K562 (cell line): ENCODE results near the gene UNC79. TPM values are rescaled to one million over a fixed set of nuclear protein-coding genes. Genes with fewer than 3 reads are reported as not detected.

Source experiments
- ATAC-seq: fragments of 200-7000 bp; cut with Tn5 transposase; 3 replicates; pipeline ENCODE4 v1.9.1; 2020; ENCODE audit warnings: moderate library complexity
- BruUV-seq: library from RNA; stranded (reverse); fragments of 400-500 nt; replicated peaks from 2 replicates; lab custom pipeline; 2021; lab: Mats Ljungman, UMichigan
- CTCF ChIA-PET: fragments of 300-600 bp; formaldehyde crosslinking; extraction: SDS; loops from one replicate; lab custom pipeline; 2021; ENCODE audit warnings: low intra/inter-chr PET ratio; lab: Yijun Ruan, JAX
- POLR2A ChIA-PET: fragments of 300-600, 350-650 bp; sonication (Branson Sonifier 250); formaldehyde crosslinking; extraction: SDS; loops from one replicate; lab custom pipeline; 2021; ENCODE audit warnings: antibody characterized with exemption, inconsistent platforms; lab: Yijun Ruan, JAX
- DNase-seq, 4 experiments: peaks; one replicate each; pipeline versions ENCODE4 v3.0.0 to v3.0.0-alpha.2; 2011 to 2018; ENCODE audit warnings: low spot score in 3 of 4, mixed read lengths in 3 of 4; ENCODE audit errors: extremely low read depth in 1 of 4
- FAIRE-seq: peaks from 2 replicates; lab custom pipeline; 2011; peaks lifted over from hg19 to GRCh38; lab: Jason Lieb, UNC
- H2AFZ ChIP-seq: 2 replicates; pipeline ENCODE4 v1.6.0; 2011; ENCODE audit warnings: low read depth, low read length, control low read depth, inconsistent platforms
- H3K27ac ChIP-seq: fragments of 200-600 bp; 3 replicates; pipeline ENCODE4 v1.8.0; 2011; ENCODE audit warnings: low read depth, mild to moderate bottlenecking, control low read depth, inconsistent platforms, low read length, moderate library complexity, mixed read lengths; ENCODE audit errors: extremely low read depth
- H3K27me3 ChIP-seq, 2 experiments: fragments of 300-600 bp in 1 of 2; 2 replicates in 1 of 2; 3 replicates in 1 of 2; pipeline versions ENCODE4 v1.6.0 to v1.8.0; 2011; ENCODE audit warnings: inconsistent platforms in 2 of 2, low read length in 2 of 2, mild to moderate bottlenecking in 1 of 2, mixed read lengths in 1 of 2, moderate library complexity in 1 of 2; ENCODE audit not compliant: control insufficient read depth in 2 of 2, insufficient read depth in 2 of 2
- H3K36me3 ChIP-seq: fragments of 300-600 bp; 3 replicates; pipeline ENCODE4 v1.8.0; 2011; ENCODE audit warnings: mild to moderate bottlenecking, low read length, inconsistent platforms; ENCODE audit not compliant: control insufficient read depth, insufficient read depth
- H3K4me1 ChIP-seq, 2 experiments: fragments of 200-600 bp in 1 of 2; replicated peaks in 1 of 2; 2 replicates in 1 of 2; 3 replicates in 1 of 2; pipeline versions ENCODE4 v1.5.1 to v1.8.0; 2011; ENCODE audit warnings: inconsistent platforms in 2 of 2, low read length in 2 of 2, mild to moderate bottlenecking in 1 of 2, mixed read lengths in 1 of 2, moderate library complexity in 1 of 2; ENCODE audit not compliant: control insufficient read depth in 2 of 2, insufficient read depth in 2 of 2
- H3K4me2 ChIP-seq: 2 replicates; pipeline ENCODE4 v1.6.1; 2011; ENCODE audit warnings: low read length, control low read depth, inconsistent platforms, mixed read lengths; ENCODE audit not compliant: insufficient read depth
- H3K4me3 ChIP-seq: fragments of 200-600 bp; sonication (generic), shearing (Covaris generic); 2 replicates; pipeline ENCODE4 v1.5.1; 2016; ENCODE audit warnings: control low read depth, inconsistent platforms
- H3K79me2 ChIP-seq: fragments of 200-600 bp; 3 replicates; pipeline ENCODE4 v1.8.0; 2011; ENCODE audit warnings: low read length, inconsistent platforms; ENCODE audit not compliant: control insufficient read depth, insufficient read depth
- H3K9ac ChIP-seq, 2 experiments: 2 replicates each; pipeline versions ENCODE4 v1.6.0 to v1.6.1; 2011; ENCODE audit warnings: low read depth in 2 of 2, low read length in 2 of 2, control low read depth in 1 of 2, inconsistent platforms in 1 of 2, mild to moderate bottlenecking in 1 of 2, mixed read lengths in 1 of 2; ENCODE audit not compliant: insufficient read depth in 1 of 2
- H3K9me1 ChIP-seq: one replicate; pipeline ENCODE4 v1.6.0; 2011; ENCODE audit warnings: inconsistent platforms, mild to moderate bottlenecking, low read length, moderate library complexity; ENCODE audit not compliant: control insufficient read depth, insufficient read depth
- H3K9me3 ChIP-seq: replicated peaks from 2 replicates; pipeline ENCODE4 v1.5.1; 2011; ENCODE audit warnings: low read depth, low read length, inconsistent platforms; ENCODE audit not compliant: control insufficient read depth, insufficient read depth
- H4K20me1 ChIP-seq: replicated peaks from 2 replicates; pipeline ENCODE4 v1.6.1; 2011; ENCODE audit warnings: low read length, inconsistent platforms, mixed read lengths; ENCODE audit not compliant: control insufficient read depth, insufficient read depth
- CBX1 ChIP-seq: sonication (generic); IDR thresholded peaks from 2 replicates; pipeline ENCODE4 v1.6.1; 2016; ENCODE audit warnings: antibody characterized with exemption, low read depth, mild to moderate bottlenecking
- ELF2 ChIP-seq: fragments of 250-450 bp; sonication (Bioruptor Pico); IDR thresholded peaks from 2 replicates; pipeline ENCODE4 v1.5.0; 2021; ENCODE audit warnings: mild to moderate bottlenecking
- HBP1 ChIP-seq: fragments of 450-650 bp; formaldehyde crosslinking; IDR thresholded peaks from 2 replicates; pipeline ENCODE4 v1.4.0; 2022; ENCODE audit warnings: missing genetic modification characterization
- ID3 ChIP-seq, 2 experiments: fragments of 250-450 bp in 1 of 2; fragments of 450-650 bp in 1 of 2; sonication (Bioruptor Pico) in 1 of 2; IDR thresholded peaks; 2 replicates each; pipeline versions ENCODE4 v1.6.1 to v1.8.0; 2016 to 2021; ENCODE audit warnings: mild to moderate bottlenecking in 2 of 2, moderate library complexity in 2 of 2, missing compliant biosample characterization in 1 of 2, missing genetic modification characterization in 1 of 2
- MNT ChIP-seq, 2 experiments: fragments of 450-650 bp; conservative IDR thresholded peaks; 2 replicates each; pipeline ENCODE4 v1.6.1; 2017; ENCODE audit warnings: mild to moderate bottlenecking in 2 of 2, moderate library complexity in 2 of 2
- SAP30 ChIP-seq: fragments of 200-600 bp; sonication (generic); IDR thresholded peaks from 2 replicates; pipeline ENCODE4 v1.6.1; 2012; ENCODE audit warnings: borderline replicate concordance, low read depth, mild to moderate bottlenecking, moderate library complexity, low read length, control low read depth, inconsistent platforms; ENCODE audit not compliant: insufficient read depth, poor library complexity, severe bottlenecking
- SMAD1 ChIP-seq: fragments of 150-350 bp; IDR thresholded peaks from 2 replicates; pipeline ENCODE4 v1.6.1; 2014; ENCODE audit warnings: low read length, low read depth; ENCODE audit not compliant: partially characterized antibody
- SOX6 ChIP-seq: fragments of 450-650 bp; IDR thresholded peaks from 2 replicates; pipeline ENCODE4 v1.6.1; 2014; ENCODE audit warnings: mild to moderate bottlenecking
- USF2 ChIP-seq: sonication (generic); formaldehyde crosslinking; IDR thresholded peaks from 2 replicates; pipeline ENCODE4 v1.5.0; 2020; ENCODE audit warnings: missing genetic modification reagents
- ZNF239 ChIP-seq: fragments of 250-450 bp; sonication (Bioruptor Pico); IDR thresholded peaks from 2 replicates; pipeline ENCODE4 v1.4.0; 2020; ENCODE audit warnings: mild to moderate bottlenecking
- ZNF277 ChIP-seq: fragments of 250-450 bp; sonication (Bioruptor Pico); IDR thresholded peaks from 2 replicates; pipeline ENCODE4 v1.8.0; 2022; ENCODE audit warnings: inconsistent platforms, mild to moderate bottlenecking, moderate library complexity, borderline replicate concordance
- ZNF316 ChIP-seq: fragments of 450-650 bp; IDR thresholded peaks from 2 replicates; pipeline ENCODE4 v1.6.1; 2016
- ZNF347 ChIP-seq: fragments of 450-650 bp; formaldehyde crosslinking; IDR thresholded peaks from 2 replicates; pipeline ENCODE4 v1.4.0; 2020; ENCODE audit warnings: low read depth, mild to moderate bottlenecking, moderate library complexity
- WGBS: fragments of 100-300 bp; shearing (Covaris generic); methylation state at CpG from one replicate; pipeline ENCODE4 v1.1.6; 2016; ENCODE audit warnings: low coverage, mixed read lengths; ENCODE audit not compliant: insufficient coverage; ENCODE audit errors: missing lambda C conversion rate; 5-methylcytosine and 5-hydroxymethylcytosine counted together
- in situ Hi-C: fragments of 300-500 bp; cut with MboI; formaldehyde crosslinking; loops from 4 replicates; pipeline ENCODE4 v1.15.0; 2018; ENCODE audit warnings: inconsistent platforms, mixed read lengths
- intact Hi-C: fragments of 100-400 bp; cut with micrococcal nuclease; formaldehyde crosslinking; loops from 2 replicates; pipeline ENCODE4 v1.14.2; 2022
- polyA plus RNA-seq, 8 experiments: library from polyadenylated mRNA; depleted of rRNA in 4 of 8; stranded (reverse) in 5 of 8; unstranded in 3 of 8; fragments of >200 nt; fragmentation: Nextera tagmentation in 2 of 8; fragmentation: Illumina TruSeq in 1 of 8; extraction: Ambion mirVana in 2 of 8; extraction: Trizol in 1 of 8; gene quantifications; 2 replicates each; pipeline versions ENCODE4 v1.2.1 to v1.2.3, GENCODE V29; 2011 to 2014; ENCODE audit warnings: inconsistent platforms in 1 of 8, missing spikeins in 1 of 8
- total RNA-seq, 7 experiments: library from RNA; depleted of rRNA in 6 of 7; stranded (reverse); fragments of >200 nt in 6 of 7; fragmentation: Illumina TruSeq in 2 of 7; extraction: Trizol in 2 of 7; gene quantifications; 2 replicates each; pipeline versions ENCODE4 v1.2.1 to v1.2.3, GENCODE V29; 2011 to 2021; ENCODE audit warnings: low replicate concordance in 1 of 7

UNC79 gene
- total and polyA plus RNA-seq, 9 of the 15 experiments (the other 6 are each of a cell fraction or from before 2014, with no cell fraction given), result under 0.01 to 0.04 (median 0.01) TPM; not detected in 6

GRCh38 chr14:93410021-93410420, 20.7 kb upstream of the UNC79 start:
- H3K9ac ChIP-seq, result no peak overlapping the region
- no peak overlapping the region for H2AFZ ChIP-seq
- H3K9me3 ChIP-seq, result no peaks in the 10 kb centered on the region
- no peaks in the 10 kb centered on the region for H4K20me1 ChIP-seq
- no TSS peak for BruUV-seq
- H3K27ac ChIP-seq, result no peak overlapping the region
- DNase-seq (no peak), FAIRE-seq (no peak), ATAC-seq (no peak)
- no peaks in the 10 kb centered on the region for H3K79me2 ChIP-seq
- intact Hi-C loops, result no loop called here
- H3K9me1 ChIP-seq, result no peaks in the 10 kb centered on the region
- no peaks in the 10 kb centered on the region for H3K36me3 ChIP-seq
- 0% methylated on average over 2 of the region's 2 CpGs for WGBS
- no peaks in the 10 kb centered on the region for H3K4me1 ChIP-seq
- ChIA-PET POLR2A (no interaction called here), CTCF (no interaction called here)
- H3K4me3 ChIP-seq, result no peak overlapping the region
- no peak for TF ChIP-seq SAP30
- TF ChIP-seq ZNF347 (CRISPR knock-in tag), result no peak
- no peak for TF ChIP-seq CBX1
- no peak for TF ChIP-seq MNT (conservative IDR thresholded peaks at IDR 0.05)
- no peak for TF ChIP-seq ZNF316
- no peak for TF ChIP-seq ID3 (CRISPR knock-in tag; IDR thresholded peaks at IDR 0.05)
- TF ChIP-seq ID3 (tag; IDR thresholded peaks at IDR 0.05), result no peak
- no peak for TF ChIP-seq SOX6
- TF ChIP-seq ELF2 (CRISPR knock-in tag), result no peak
- TF ChIP-seq SMAD1, result no peak
- TF ChIP-seq USF2, result no peak
- TF ChIP-seq ZNF239 (CRISPR knock-in tag), result no peak
- no peak for TF ChIP-seq HBP1
- TF ChIP-seq ZNF277 (CRISPR knock-in tag), result no peak
- no peak overlapping the region for H3K4me2 ChIP-seq
- in situ Hi-C loops, result no loop called here
- H3K27me3 ChIP-seq, result no peaks in the 10 kb centered on the region
